HL-60 (cell line): Measurements from ENCODE around the gene CLDN3.
A peak's percentile ranks its signal among the peaks of the same experiment; 100 is the strongest.

Source experiments
- DNase-seq, 2 experiments: peaks; one replicate each; pipeline ENCODE4 v3.0.0-alpha.2; 2010 to 2020; ENCODE audit warnings: low read depth in 1 of 2, low spot score in 1 of 2
- H3K27ac ChIP-seq: fragments of 250-450 bp; sonication (Bioruptor Pico); replicated peaks from 2 replicates; pipeline ENCODE4 v1.5.1; 2020; ENCODE audit warnings: mild to moderate bottlenecking, moderate library complexity
- H3K27me3 ChIP-seq: fragments of 250-450 bp; sonication (Bioruptor Pico); 2 replicates; pipeline ENCODE4 v1.5.1; 2021; ENCODE audit warnings: mild to moderate bottlenecking, moderate library complexity; ENCODE audit not compliant: insufficient read depth, poor library complexity, severe bottlenecking
- H3K4me3 ChIP-seq: replicated peaks from 2 replicates; pipeline ENCODE4 v1.5.1; 2011; ENCODE audit warnings: mild to moderate bottlenecking, control low read depth, low read length; ENCODE audit not compliant: insufficient read depth
- CTCF ChIP-seq: IDR thresholded peaks from one replicate; pipeline ENCODE4 v1.5.1; 2011; ENCODE audit warnings: low read length, control low read depth, inconsistent platforms; ENCODE audit not compliant: insufficient read depth
- GABPA ChIP-seq: IDR thresholded peaks from 2 replicates; pipeline ENCODE4 v1.6.1; 2012; ENCODE audit warnings: low read depth
- POLR2AphosphoS5 ChIP-seq: IDR thresholded peaks from 2 replicates; pipeline ENCODE4 v1.6.1; 2012; ENCODE audit warnings: low read depth
- REST ChIP-seq: IDR thresholded peaks from 2 replicates; pipeline ENCODE4 v1.6.1; 2012; ENCODE audit warnings: low read depth; ENCODE audit not compliant: insufficient replicate concordance
- SPI1 ChIP-seq: IDR thresholded peaks from 2 replicates; pipeline ENCODE4 v1.6.1; 2012; ENCODE audit warnings: low read depth, mild to moderate bottlenecking, borderline replicate concordance

Gene CLDN3

DNA sequence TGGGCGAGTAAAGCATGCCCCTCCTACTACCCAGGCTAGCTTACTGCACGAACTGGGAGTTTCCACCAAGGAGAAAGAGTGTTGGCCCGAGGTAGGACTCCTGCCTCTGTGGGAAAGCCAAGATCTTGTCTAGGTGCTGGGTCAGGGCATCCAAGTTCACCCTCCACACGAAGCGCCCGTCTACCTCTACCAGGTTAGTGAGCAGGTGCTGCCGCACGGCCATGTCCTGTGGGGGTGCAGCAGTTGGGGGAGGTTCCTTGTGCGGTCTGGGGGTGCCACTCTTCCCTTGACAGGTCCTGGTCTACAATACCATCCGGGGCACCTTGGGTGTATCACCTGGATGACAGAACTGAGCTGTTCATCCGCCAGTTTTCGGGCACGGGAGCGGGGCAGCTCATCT is 33.2 kb downstream of the CLDN3 start:
- no peaks in the 10 kb centered on the region for H3K27me3 ChIP-seq
- H3K27ac ChIP-seq: no peak overlapping the region
- no peak for DNase-seq
- H3K4me3 ChIP-seq: no peak overlapping the region
- no peak for TF ChIP-seq GABPA
- TF ChIP-seq CTCF: no peak
- TF ChIP-seq SPI1: no peak
- no peak for TF ChIP-seq POLR2AphosphoS5
- no peak for TF ChIP-seq REST

DNA sequence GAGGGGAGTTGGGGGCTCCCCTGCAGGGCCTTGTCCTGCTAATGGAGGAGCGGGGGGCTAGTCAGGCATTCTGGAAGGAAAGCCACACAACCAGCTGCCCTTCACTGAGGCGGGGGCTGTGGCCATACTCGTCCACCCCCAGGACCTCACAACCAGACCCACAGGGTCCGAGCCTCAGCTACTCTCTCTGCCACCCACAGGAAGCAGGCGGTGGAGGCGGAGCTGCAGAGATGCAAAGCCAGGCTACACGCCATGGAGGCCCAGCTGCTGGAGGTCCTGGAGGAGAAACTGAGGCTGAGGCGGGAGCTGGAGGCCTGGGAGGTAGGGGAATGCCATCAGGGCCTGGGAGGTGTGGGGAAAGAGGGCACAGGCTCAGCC is 34.6 kb downstream of the CLDN3 start:
- H3K27me3 ChIP-seq: no peaks in the 10 kb centered on the region
- H3K4me3 ChIP-seq: no peak overlapping the region
- TF ChIP-seq SPI1: no peak
- no peak for TF ChIP-seq GABPA
- TF ChIP-seq CTCF: no peak
- TF ChIP-seq REST: no peak
- TF ChIP-seq POLR2AphosphoS5: no peak
- DNase-seq: no peak
- H3K27ac ChIP-seq: no peak overlapping the region

DNA sequence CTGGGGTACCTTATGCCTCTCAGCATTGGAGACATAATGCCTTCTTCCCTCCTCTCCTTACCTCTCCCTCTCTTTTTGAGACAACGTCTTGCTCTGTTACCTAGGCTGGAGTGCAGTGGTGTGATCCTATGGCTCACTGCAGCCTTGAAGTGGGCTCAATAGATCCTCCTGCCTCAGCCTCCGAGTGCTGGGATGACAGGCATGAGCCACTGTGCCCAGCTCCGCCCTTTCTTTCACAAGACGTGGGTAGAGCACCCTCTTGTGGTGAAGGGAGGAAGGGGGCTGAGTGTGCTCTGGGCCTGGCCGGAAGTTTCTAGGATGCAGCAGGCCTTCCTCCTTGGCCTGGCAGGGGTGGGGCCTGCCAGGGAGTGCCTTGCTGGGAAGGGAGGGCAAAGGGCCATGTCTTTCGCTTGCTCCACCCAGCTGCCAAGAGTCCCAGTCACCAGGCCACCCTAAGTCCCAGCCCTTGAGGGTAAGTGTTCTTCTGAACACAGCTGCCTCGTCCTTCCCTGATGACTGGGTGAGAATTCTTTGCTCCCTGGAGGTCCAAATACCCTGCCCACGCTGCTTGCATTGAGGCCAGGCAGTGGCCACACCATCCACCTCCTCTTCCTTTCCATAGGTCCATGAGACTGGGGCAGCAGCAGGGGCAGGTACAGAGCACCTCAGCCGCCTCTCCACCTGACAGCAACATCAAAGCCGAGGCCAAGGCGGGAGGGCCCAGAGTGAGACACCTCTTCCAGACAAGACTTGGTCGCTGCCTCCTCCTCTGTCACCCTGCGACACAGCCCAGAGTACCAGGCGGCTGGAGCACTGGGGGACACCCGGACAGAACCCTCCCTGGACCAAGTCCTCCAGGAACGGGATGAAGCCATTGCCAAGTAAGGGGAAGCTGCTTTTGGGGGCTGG is 35.2 kb downstream of the CLDN3 start:
- DNase-seq: peak; percentile 85 to 91
- no peaks in the 10 kb centered on the region for H3K27me3 ChIP-seq
- TF ChIP-seq GABPA (no peak), CTCF (peak; percentile 92), SPI1 (peak; percentile 47; the same call in 1 of the 2 replicates), REST (no peak), POLR2AphosphoS5 (peak; percentile 57; the same call in 1 of the 2 replicates)
- H3K4me3 ChIP-seq: no peak overlapping the region
- H3K27ac ChIP-seq: no peak overlapping the region
